CD4-positive, alpha-beta T cell treated with Interleukin-21 for 1 hour (primary cell): Measurements from ENCODE around the gene NCS1.

Experiments
- DNase-seq: peaks from one replicate; pipeline ENCODE4 v3.0.0-alpha.2; 2020

NCS1 gene

GRCh38 chr9:130177898-130178805 lies 5.9 kb downstream of the NCS1 start:
- DNase-seq, result no peak

- no peak for DNase-seq
These were observed 7.2 kb downstream of the NCS1 start for GRCh38 chr9:130179331-130179907.

- DNase-seq, result no peak
These were observed 8.3 kb downstream of the NCS1 start for GRCh38 chr9:130180516-130180915.

GRCh38 chr9:130181678-130182380 lies 9.6 kb downstream of the NCS1 start:
- no peak for DNase-seq

- DNase-seq, result no peak
These were observed 10.2 kb downstream of the NCS1 start for GRCh38 chr9:130182381-130182909.

GRCh38 chr9:130183133-130183762 lies 11.0 kb downstream of the NCS1 start:
- DNase-seq, result no peak

GRCh38 chr9:130185017-130185416 lies 12.8 kb downstream of the NCS1 start:
- no peak for DNase-seq

GRCh38 chr9:130185490-130186031 lies 13.4 kb downstream of the NCS1 start:
- DNase-seq, result no peak

GRCh38 chr9:130186051-130186450 lies 13.8 kb downstream of the NCS1 start:
- DNase-seq, result no peak

- DNase-seq, result no peak
These were observed 14.8 kb downstream of the NCS1 start for GRCh38 chr9:130186839-130187522.

- no peak for DNase-seq
These were observed 15.3 kb downstream of the NCS1 start for GRCh38 chr9:130187523-130187846.

GRCh38 chr9:130188860-130189481 lies 16.8 kb downstream of the NCS1 start:
- DNase-seq, result no peak

- no peak for DNase-seq
These were observed 17.6 kb downstream of the NCS1 start for GRCh38 chr9:130189840-130190239.

GRCh38 chr9:130191068-130191748 lies 19.0 kb downstream of the NCS1 start:
- DNase-seq, result no peak

GRCh38 chr9:130191749-130192120 lies 19.5 kb downstream of the NCS1 start:
- no peak for DNase-seq

GRCh38 chr9:130192382-130192999 lies 20.3 kb downstream of the NCS1 start:
- no peak for DNase-seq

- no peak for DNase-seq
These were observed 20.9 kb downstream of the NCS1 start for GRCh38 chr9:130193103-130193502.

- no peak for DNase-seq
These were observed 21.6 kb downstream of the NCS1 start for GRCh38 chr9:130193531-130194377.

GRCh38 chr9:130194378-130194932 lies 22.3 kb downstream of the NCS1 start:
- DNase-seq, result no peak
